Left colon (tissue), 2 donors: ENCODE results near the gene TTC33. TPM values are rescaled to one million over a fixed set of nuclear protein-coding genes. Genes with fewer than 3 reads are reported as not detected.

Experiments
- ATAC-seq: fragments of 200-7000 bp; cut with Tn5 transposase; one replicate; pipeline ENCODE4 v1.9.1; 2020; ENCODE audit warnings: mild to moderate bottlenecking, moderate library complexity
- DNase-seq, 2 donors: peaks; one replicate each; pipeline ENCODE4 v3.0.0-alpha.2; 2020
- intact Hi-C, 2 donors: fragments of 100-400 bp; cut with DNase I in 1 of 2; cut with micrococcal nuclease in 1 of 2; formaldehyde crosslinking; loops; one replicate each; pipeline versions ENCODE4 v1.11.2 to v1.14.0; 2022; cut with DNase I, micrococcal nuclease
- total RNA-seq, 2 donors: library from RNA; stranded (reverse); fragmentation: NEBNext Ultra II Directional; extraction: Animal tissue kit (Norgen Biotek cat#: 25700); gene quantifications; one replicate each; pipeline ENCODE4 v1.2.1, GENCODE V29; 2021
- donor health status: DM: no; HTN: no; CAD: no.
- donor health status: DM: yes; HTN: yes; CAD: no.

The TTC33 gene
- total RNA-seq, 2 donors from 2014 or later = 15.0 to 15.8 TPM

DNA sequence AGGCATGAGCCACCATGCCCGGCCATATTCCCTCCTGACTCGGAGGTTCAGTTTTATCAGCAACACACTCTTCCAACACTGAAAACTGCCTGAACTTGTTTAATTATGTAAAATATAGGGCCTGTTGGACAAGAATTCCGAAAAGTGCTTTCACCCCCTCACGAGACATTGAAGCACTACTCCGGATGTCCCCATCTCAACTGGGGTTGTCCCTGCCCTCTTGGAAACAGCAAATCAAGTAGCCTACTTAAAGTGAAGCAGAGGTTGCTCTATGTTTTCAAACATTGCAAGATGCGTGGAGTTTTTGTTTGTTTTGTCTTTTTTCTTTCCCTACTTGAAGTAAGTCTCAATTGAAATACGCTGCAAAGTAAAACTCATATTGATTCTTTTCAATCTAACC, 68.4 kb downstream of the TTC33 start:
- ATAC-seq (no peak), DNase-seq (no peak)
- intact Hi-C loops = loop anchor here in 1 of 2 donors (5.0 to 10.0 kb wide), 3 partner anchors 740 to 1105 kb away; no protein-coding TSS in a partner anchor

- intact Hi-C loops = loop anchor here in 1 of 2 donors (5.0 to 10.0 kb wide), 3 partner anchors 739 to 1104 kb away; no protein-coding TSS in a partner anchor
- ATAC-seq (no peak), DNase-seq (no peak)
Measured at GRCh38 chr5:40685976-40686486, 69.7 kb downstream of the TTC33 start.

GRCh38 chr5:40685193-40685592, 70.6 kb downstream of the TTC33 start:
- intact Hi-C loops = loop anchor here in 1 of 2 donors (5.0 to 10.0 kb wide), 3 partner anchors 738 to 1103 kb away; no protein-coding TSS in a partner anchor
- no peak for ATAC-seq
- DNase-seq = no peak

DNA sequence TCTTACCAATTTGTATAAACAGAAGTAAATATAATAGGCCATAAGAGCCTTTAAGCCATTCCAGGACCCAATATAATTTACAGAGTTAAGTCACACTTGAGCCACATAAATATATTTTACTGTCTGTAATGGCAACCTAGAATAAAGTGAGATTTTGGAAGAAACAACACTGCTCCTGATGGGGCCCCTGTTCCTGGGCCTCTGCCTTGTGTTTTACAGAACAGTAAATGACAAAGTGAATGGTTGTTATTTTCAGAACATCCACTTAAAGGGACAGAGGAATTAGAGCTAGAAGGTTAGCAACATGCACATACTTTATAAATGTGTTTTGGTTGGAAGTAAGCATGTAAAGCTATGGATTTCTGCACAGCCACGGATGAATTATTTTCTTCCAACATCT, 72.5 kb downstream of the TTC33 start:
- no peak for ATAC-seq
- intact Hi-C loops = loop anchor here in 1 of 2 donors (10.0 kb wide), 1 partner anchor 969 kb away; no protein-coding TSS in a partner anchor

GRCh38 chr5:40682154-40683017, 73.4 kb downstream of the TTC33 start:
- no peak for DNase-seq
- no peak for ATAC-seq
- intact Hi-C loops = loop anchor here in 1 of 2 donors (10.0 kb wide), 1 partner anchor 968 kb away; no protein-coding TSS in a partner anchor

More for the DNA sequence above, 72.5 kb downstream of the TTC33 start:
- DNase-seq = no peak

GRCh38 chr5:40681363-40682153, 74.2 kb downstream of the TTC33 start:
- intact Hi-C loops = loop anchor here in 1 of 2 donors (10.0 kb wide), 1 partner anchor 967 kb away; no protein-coding TSS in a partner anchor
- ATAC-seq = peak; percentile 12
- peak; percentile 36 to 62 for DNase-seq

GRCh38 chr5:40680741-40681362, 74.9 kb downstream of the TTC33 start:
- no peak for ATAC-seq
- intact Hi-C loops = loop anchor here in 1 of 2 donors (10.0 kb wide), 1 partner anchor 966 kb away; no protein-coding TSS in a partner anchor
- peak; percentile 37 to 60 for DNase-seq

GRCh38 chr5:40679913-40680681, 75.7 kb downstream of the TTC33 start, which contains the start of gene PTGER4:
Gene PTGER4, plus strand, starts transcription at chr5:40679915. Its CDS starts 1,079 bp downstream, at chr5:40680994.
- DNase-seq = peak; percentile 42 to 61
- peak; percentile 24 for ATAC-seq
- intact Hi-C loops = loop anchor here in 1 of 2 donors (10.0 kb wide), 1 partner anchor 965 kb away; no protein-coding TSS in a partner anchor

- ATAC-seq (peak; percentile 80), DNase-seq (peak; percentile 94 to 95)
- intact Hi-C loops = no loop called here
Measured at GRCh38 chr5:40679148-40679912, 76.4 kb downstream of the TTC33 start.

GRCh38 chr5:40678460-40679147, 77.2 kb downstream of the TTC33 start:
- no peak for ATAC-seq
- intact Hi-C loops = no loop called here
- DNase-seq = no peak

DNA sequence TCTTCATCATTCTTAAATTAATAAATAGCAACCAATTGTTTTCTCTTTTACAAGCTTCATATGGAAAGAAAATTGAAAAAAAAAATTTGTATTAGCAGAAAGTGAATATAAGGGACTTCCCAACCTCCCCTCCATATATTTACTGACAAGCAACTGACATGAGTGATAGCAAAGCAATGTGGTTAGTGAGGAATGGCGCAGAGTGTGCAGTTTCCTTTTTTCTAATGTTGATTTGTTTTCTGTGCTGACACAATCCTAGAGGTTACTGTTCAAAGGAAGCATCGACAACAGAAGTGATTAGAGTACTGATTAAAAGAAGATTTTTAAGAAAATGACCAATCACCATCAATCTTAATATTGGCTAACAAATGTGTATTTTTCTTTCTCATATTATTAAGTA, 77.7 kb downstream of the TTC33 start:
- DNase-seq = no peak
- ATAC-seq = no peak
- intact Hi-C loops = no loop called here

GRCh38 chr5:40677456-40677855, 78.3 kb downstream of the TTC33 start:
- DNase-seq (no peak), ATAC-seq (no peak)
- intact Hi-C loops = no loop called here

GRCh38 chr5:40676613-40677343, 79.0 kb downstream of the TTC33 start:
- ATAC-seq = no peak
- intact Hi-C loops = no loop called here
- DNase-seq = peak in 1 of 2 donors; percentile 46

GRCh38 chr5:40675396-40676133, 80.2 kb downstream of the TTC33 start:
- intact Hi-C loops = no loop called here
- DNase-seq (no peak), ATAC-seq (no peak)

- DNase-seq (no peak), ATAC-seq (no peak)
- intact Hi-C loops = no loop called here
Measured at GRCh38 chr5:40674661-40675235, 81.0 kb downstream of the TTC33 start.
